ENCODE data around the gene TIMP3. TPM values are rescaled to one million over a fixed set of nuclear protein-coding genes. Genes with fewer than 3 reads are reported as not detected.

The TIMP3 gene
- total and polyA plus RNA-seq, 2 donors (not counting 3 experiments of a cell fraction or from before 2014, with no cell fraction given), result 0.22 to 2.0 TPM

DNA sequence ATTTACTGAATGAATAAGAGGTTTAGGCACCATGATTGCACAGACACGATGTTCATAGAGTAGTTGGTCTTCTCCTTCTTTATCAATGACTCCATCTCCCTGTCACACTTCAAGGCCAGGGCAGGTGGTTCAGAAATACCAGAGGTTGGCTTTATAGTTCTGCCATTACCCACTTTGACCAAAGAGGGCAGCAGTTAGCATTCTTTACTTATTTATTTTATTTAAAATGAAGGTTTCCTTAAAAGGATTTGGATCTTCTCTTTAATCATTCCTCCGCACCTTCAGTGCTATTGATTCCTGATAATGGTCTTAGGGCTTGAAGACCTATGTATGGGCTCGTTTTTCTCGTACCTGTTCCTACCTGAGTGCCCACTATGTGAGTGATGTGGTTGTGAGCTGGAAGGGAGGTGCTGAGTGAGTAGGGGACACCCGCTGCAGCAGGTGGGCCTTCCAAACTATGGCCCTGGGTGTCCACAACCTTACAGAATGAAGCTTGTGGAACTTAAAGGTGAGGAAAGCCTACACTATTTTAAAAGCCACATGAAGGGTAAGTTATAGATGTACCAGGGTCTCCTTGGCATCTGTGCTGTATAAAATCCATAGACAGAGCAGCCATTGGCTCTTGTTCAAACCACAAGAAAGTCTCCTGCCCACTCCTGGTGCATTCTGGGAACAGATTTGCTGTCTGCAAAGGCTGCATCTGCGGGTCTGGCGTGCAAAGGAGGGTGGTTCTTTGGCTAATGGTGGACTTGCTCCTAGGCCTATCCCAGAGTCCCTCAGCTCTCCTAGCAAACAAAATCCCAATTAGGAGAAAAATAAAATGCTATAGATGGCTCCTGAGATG, 35.0 kb downstream of the TIMP3 start:
- no peak overlapping the region for H3K4me3 ChIP-seq (replicated peaks in 1 of 3; ENCODE audit: insufficient read depth in 1 of 3, low read depth in 1 of 3, low read length in 3 of 3)
- DNase-seq (ENCODE audit: low read depth, low spot score) (no peak), FAIRE-seq (no peak)
- H4K20me1 ChIP-seq (replicated peaks; ENCODE audit: control insufficient read depth, extremely low read depth, insufficient read depth, low read length), result no peaks in the 10 kb centered on the region
- no peak overlapping the region for H3K4me2 ChIP-seq (ENCODE audit: insufficient read depth, low read length)
- no peaks in the 10 kb centered on the region for H3K9me3 ChIP-seq (replicated peaks; ENCODE audit: control insufficient read depth, insufficient read depth, low read length)
- H2AFZ ChIP-seq (ENCODE audit: low read depth, low read length), result no peak overlapping the region
- no peaks in the 10 kb centered on the region for H3K36me3 ChIP-seq (ENCODE audit: control insufficient read depth in 2 of 2, extremely low read depth in 1 of 2, insufficient read depth in 2 of 2, low read length in 2 of 2)
- H3K79me2 ChIP-seq (ENCODE audit: control insufficient read depth, insufficient read depth, low read length), result no peaks in the 10 kb centered on the region
- POLR2A ChIA-PET, result no interaction called here
- no TSS peak for BruUV-seq (replicated peaks)
- H3K9ac ChIP-seq (replicated peaks; ENCODE audit: extremely low read depth, insufficient read depth, low read length), result no peak overlapping the region
- no peaks in the 10 kb centered on the region for H3K9me1 ChIP-seq (replicated peaks; ENCODE audit: control insufficient read depth, extremely low read depth, insufficient read depth, low read length)
- CTCF ChIA-PET, result no interaction called here
- intact Hi-C loops (cut with micrococcal nuclease) (no loop called here), dilution Hi-C loops (cut with MboI; ENCODE audit: extremely low pct_ligation_motif_present, low sequenced_read_pairs) (no loop called here)
- TF ChIP-seq POLR2A (IDR thresholded peaks at IDR 0.05; ENCODE audit: low read depth, low read length) (no peak), FOS (IDR thresholded peaks at IDR 0.05; ENCODE audit: borderline replicate concordance, insufficient read depth, low read length) (no peak), EZH2 (IDR thresholded peaks at IDR 0.05; ENCODE audit: borderline replicate concordance, low read depth, low read length, severe bottlenecking) (no peak)
- TF ChIP-seq, protein P1, sequence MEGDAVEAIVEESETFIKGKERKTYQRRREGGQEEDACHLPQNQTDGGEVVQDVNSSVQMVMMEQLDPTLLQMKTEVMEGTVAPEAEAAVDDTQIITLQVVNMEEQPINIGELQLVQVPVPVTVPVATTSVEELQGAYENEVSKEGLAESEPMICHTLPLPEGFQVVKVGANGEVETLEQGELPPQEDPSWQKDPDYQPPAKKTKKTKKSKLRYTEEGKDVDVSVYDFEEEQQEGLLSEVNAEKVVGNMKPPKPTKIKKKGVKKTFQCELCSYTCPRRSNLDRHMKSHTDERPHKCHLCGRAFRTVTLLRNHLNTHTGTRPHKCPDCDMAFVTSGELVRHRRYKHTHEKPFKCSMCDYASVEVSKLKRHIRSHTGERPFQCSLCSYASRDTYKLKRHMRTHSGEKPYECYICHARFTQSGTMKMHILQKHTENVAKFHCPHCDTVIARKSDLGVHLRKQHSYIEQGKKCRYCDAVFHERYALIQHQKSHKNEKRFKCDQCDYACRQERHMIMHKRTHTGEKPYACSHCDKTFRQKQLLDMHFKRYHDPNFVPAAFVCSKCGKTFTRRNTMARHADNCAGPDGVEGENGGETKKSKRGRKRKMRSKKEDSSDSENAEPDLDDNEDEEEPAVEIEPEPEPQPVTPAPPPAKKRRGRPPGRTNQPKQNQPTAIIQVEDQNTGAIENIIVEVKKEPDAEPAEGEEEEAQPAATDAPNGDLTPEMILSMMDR (IDR thresholded peaks at IDR 0.05; ENCODE audit: extremely low read depth in 1 of 2, insufficient read depth in 1 of 2, low read depth in 1 of 2, low read length in 2 of 2), result peak in 1 of 2 donors; percentile 28
- H3K27me3 ChIP-seq (ENCODE audit: control insufficient read depth in 2 of 2, insufficient read depth in 2 of 2, low read length in 2 of 2), result no peaks in the 10 kb centered on the region
- no peaks in the 10 kb centered on the region for H3K4me1 ChIP-seq (ENCODE audit: control insufficient read depth, extremely low read depth, insufficient read depth, low read length)
- no peak overlapping the region for H3K27ac ChIP-seq (ENCODE audit: insufficient read depth, low read depth, low read length)

DNA sequence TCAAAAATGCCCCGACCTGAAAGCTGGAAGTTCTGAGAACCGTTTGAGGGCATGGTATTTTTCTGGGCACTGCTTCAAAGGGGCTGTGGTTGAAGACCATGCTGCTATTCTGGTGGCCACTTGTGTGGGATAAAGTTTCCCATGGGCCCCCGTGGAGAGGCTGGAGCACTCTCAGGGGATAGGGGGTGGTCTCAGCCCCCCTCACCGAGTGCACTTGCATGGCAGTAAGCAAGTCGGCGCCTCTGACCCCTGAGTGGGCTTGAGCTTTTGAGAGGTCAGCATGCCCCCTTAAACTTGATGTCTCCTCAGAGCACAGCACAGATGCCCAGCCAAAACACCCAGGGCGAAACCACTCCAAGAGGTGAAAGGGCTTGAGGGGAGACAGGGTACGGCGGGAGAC, 35.6 kb downstream of the TIMP3 start:
- intact Hi-C loops (cut with micrococcal nuclease) (no loop called here), dilution Hi-C loops (cut with MboI; ENCODE audit: extremely low pct_ligation_motif_present, low sequenced_read_pairs) (no loop called here)
- POLR2A ChIA-PET, result no interaction called here
- CTCF ChIA-PET, result no interaction called here
- BruUV-seq (replicated peaks), result no TSS peak
- H3K4me3 ChIP-seq (replicated peaks in 1 of 3; ENCODE audit: insufficient read depth in 1 of 3, low read depth in 1 of 3, low read length in 3 of 3), result no peak overlapping the region
- H3K79me2 ChIP-seq (ENCODE audit: control insufficient read depth, insufficient read depth, low read length), result no peaks in the 10 kb centered on the region
- no peaks in the 10 kb centered on the region for H3K4me1 ChIP-seq (ENCODE audit: control insufficient read depth, extremely low read depth, insufficient read depth, low read length)
- DNase-seq (ENCODE audit: low read depth, low spot score), result no peak
- H3K36me3 ChIP-seq (ENCODE audit: control insufficient read depth in 2 of 2, extremely low read depth in 1 of 2, insufficient read depth in 2 of 2, low read length in 2 of 2), result no peaks in the 10 kb centered on the region
- no peak for TF ChIP-seq POLR2AphosphoS5 (IDR thresholded peaks at IDR 0.05; ENCODE audit: insufficient read depth, low read depth, low read length)
- no peak for TF ChIP-seq POLR2A (IDR thresholded peaks at IDR 0.05; ENCODE audit: low read depth, low read length)
- TF ChIP-seq, protein P2, sequence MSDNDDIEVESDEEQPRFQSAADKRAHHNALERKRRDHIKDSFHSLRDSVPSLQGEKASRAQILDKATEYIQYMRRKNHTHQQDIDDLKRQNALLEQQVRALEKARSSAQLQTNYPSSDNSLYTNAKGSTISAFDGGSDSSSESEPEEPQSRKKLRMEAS (IDR thresholded peaks at IDR 0.05; ENCODE audit: insufficient read depth, insufficient read length), result no peak
- no peak for TF ChIP-seq MYC (IDR thresholded peaks at IDR 0.05; ENCODE audit: low read depth, low read length)
- TF ChIP-seq EZH2 (IDR thresholded peaks at IDR 0.05; ENCODE audit: borderline replicate concordance, low read depth, low read length, severe bottlenecking), result no peak
- TF ChIP-seq, protein P1 (IDR thresholded peaks at IDR 0.05; ENCODE audit: extremely low read depth in 1 of 2, insufficient read depth in 1 of 2, low read depth in 1 of 2, low read length in 2 of 2), result no peak
- TF ChIP-seq JUN (IDR thresholded peaks at IDR 0.05; ENCODE audit: borderline replicate concordance, insufficient read depth, insufficient read length, low read depth), result no peak
- no peak for TF ChIP-seq GATA2 (IDR thresholded peaks at IDR 0.05; ENCODE audit: insufficient read depth, insufficient read length, low read depth, low read length)
- TF ChIP-seq FOS (IDR thresholded peaks at IDR 0.05; ENCODE audit: borderline replicate concordance, insufficient read depth, low read length), result no peak
- H3K9ac ChIP-seq (replicated peaks; ENCODE audit: extremely low read depth, insufficient read depth, low read length), result no peak overlapping the region
- no peaks in the 10 kb centered on the region for H3K9me1 ChIP-seq (replicated peaks; ENCODE audit: control insufficient read depth, extremely low read depth, insufficient read depth, low read length)
- H2AFZ ChIP-seq (ENCODE audit: low read depth, low read length), result no peak overlapping the region
- FAIRE-seq, result no peak
- H3K9me3 ChIP-seq (replicated peaks; ENCODE audit: control insufficient read depth, insufficient read depth, low read length), result no peaks in the 10 kb centered on the region
- H4K20me1 ChIP-seq (replicated peaks; ENCODE audit: control insufficient read depth, extremely low read depth, insufficient read depth, low read length), result no peaks in the 10 kb centered on the region
- H3K27me3 ChIP-seq (ENCODE audit: control insufficient read depth in 2 of 2, insufficient read depth in 2 of 2, low read length in 2 of 2), result no peaks in the 10 kb centered on the region
- no peak overlapping the region for H3K27ac ChIP-seq (ENCODE audit: insufficient read depth, low read depth, low read length)
- H3K4me2 ChIP-seq (ENCODE audit: insufficient read depth, low read length), result no peak overlapping the region
